ENCODE results near the gene PCAT6. TPM values are rescaled to one million over a fixed set of nuclear protein-coding genes. Genes with fewer than 3 reads are reported as not detected.

Gene PCAT6
- total RNA-seq, 2 experiments from 2014 or later = 0.91 to 1.3 TPM

DNA sequence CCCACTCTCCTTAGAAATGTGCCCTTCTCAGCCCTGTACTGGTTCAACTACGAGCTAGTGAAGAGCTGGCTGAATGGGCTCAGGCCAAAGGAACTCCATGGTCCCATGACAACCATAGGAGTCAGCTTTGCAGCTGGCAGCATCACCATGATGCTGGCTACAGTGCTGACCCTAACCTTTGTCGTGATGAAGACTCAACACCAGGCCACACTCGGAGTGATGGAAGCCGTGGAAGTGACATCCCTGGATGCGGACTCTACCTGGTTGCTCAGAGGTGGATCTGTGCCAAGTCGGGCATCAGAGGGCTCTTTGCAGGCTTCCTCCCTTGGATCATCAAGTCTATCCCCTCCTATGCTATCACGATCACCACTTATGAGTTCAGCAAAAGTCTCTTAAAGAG, 14.1 kb upstream of the PCAT6 start:
- H3K4me3 Mint-ChIP-seq = no peak overlapping the region
- TF ChIP-seq, protein P1, sequence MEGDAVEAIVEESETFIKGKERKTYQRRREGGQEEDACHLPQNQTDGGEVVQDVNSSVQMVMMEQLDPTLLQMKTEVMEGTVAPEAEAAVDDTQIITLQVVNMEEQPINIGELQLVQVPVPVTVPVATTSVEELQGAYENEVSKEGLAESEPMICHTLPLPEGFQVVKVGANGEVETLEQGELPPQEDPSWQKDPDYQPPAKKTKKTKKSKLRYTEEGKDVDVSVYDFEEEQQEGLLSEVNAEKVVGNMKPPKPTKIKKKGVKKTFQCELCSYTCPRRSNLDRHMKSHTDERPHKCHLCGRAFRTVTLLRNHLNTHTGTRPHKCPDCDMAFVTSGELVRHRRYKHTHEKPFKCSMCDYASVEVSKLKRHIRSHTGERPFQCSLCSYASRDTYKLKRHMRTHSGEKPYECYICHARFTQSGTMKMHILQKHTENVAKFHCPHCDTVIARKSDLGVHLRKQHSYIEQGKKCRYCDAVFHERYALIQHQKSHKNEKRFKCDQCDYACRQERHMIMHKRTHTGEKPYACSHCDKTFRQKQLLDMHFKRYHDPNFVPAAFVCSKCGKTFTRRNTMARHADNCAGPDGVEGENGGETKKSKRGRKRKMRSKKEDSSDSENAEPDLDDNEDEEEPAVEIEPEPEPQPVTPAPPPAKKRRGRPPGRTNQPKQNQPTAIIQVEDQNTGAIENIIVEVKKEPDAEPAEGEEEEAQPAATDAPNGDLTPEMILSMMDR (IDR thresholded peaks at IDR 0.05) = no peak
- H3K27me3 ChIP-seq (ENCODE audit: control insufficient read depth in 1 of 2, insufficient read depth in 2 of 2, low read length in 2 of 2) = no peaks in the 10 kb centered on the region
- H3K9me3 ChIP-seq (ENCODE audit: control insufficient read depth in 1 of 2, insufficient read depth in 1 of 2, low read length in 2 of 2) = no peaks in the 10 kb centered on the region
- ChIA-PET POLR2A (interaction anchor here (0.5 kb wide), 1 partner anchor 210 kb away, joined by 3 read pairs; the partner anchor contains the start of gene TMEM183A), CTCF (no interaction called here)
- intact Hi-C loops (cut with DNase I, micrococcal nuclease) = no loop called here
- H3K4me1 ChIP-seq (ENCODE audit: insufficient read depth, low read length) = peaks cover 18% of the 10 kb centered on the region
- no peaks in the 10 kb centered on the region for H3K36me3 ChIP-seq (ENCODE audit: insufficient read depth, low read length)
- peaks cover 49% of the 10 kb centered on the region for H3K4me1 Mint-ChIP-seq (ENCODE audit: low read depth)
- H3K27me3 Mint-ChIP-seq = no peaks in the 10 kb centered on the region
- DNase-seq (no peak), ATAC-seq (ENCODE audit: poor library complexity) (no peak)
- no peak overlapping the region for H3K27ac Mint-ChIP-seq
- no peak overlapping the region for H3K4me3 ChIP-seq (ENCODE audit: low read length)
- H3K9me3 Mint-ChIP-seq = no peaks in the 10 kb centered on the region
- H3K36me3 Mint-ChIP-seq (ENCODE audit: low read depth) = no peaks in the 10 kb centered on the region
- no peak overlapping the region for H3K27ac ChIP-seq (ENCODE audit: low read depth in 1 of 2, low read length in 2 of 2)

DNA sequence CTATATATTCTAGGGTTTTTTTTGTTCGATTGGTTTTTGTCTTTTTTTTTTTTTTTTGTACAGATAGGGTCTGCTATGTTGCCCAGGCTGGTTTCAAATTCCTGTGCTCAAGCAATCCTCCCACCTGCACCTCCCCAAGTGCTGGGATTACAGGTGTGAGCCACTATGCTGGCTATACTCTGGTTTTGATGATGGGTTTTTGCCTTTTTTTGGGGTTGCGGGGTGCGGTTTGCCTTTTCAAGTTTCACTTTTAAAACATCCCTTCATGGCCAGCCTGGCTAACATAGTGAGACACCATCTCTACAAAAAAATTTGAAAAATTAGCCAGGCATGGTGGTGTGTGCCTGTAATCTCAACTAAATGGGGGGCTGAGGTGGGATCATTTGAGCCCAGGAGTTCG, 12.5 kb upstream of the PCAT6 start:
- Histone ChIP-seq H3K4me1 (ENCODE audit: insufficient read depth, low read length) (peaks cover 18% of the 10 kb centered on the region), H3K27ac (ENCODE audit: low read depth in 1 of 2, low read length in 2 of 2) (no peak overlapping the region), H3K9me3 (ENCODE audit: control insufficient read depth in 1 of 2, insufficient read depth in 1 of 2, low read length in 2 of 2) (no peaks in the 10 kb centered on the region), H3K4me3 (ENCODE audit: low read length) (no peak overlapping the region), H3K27me3 (ENCODE audit: control insufficient read depth in 1 of 2, insufficient read depth in 2 of 2, low read length in 2 of 2) (no peaks in the 10 kb centered on the region), H3K36me3 (ENCODE audit: insufficient read depth, low read length) (no peaks in the 10 kb centered on the region)
- Mint-ChIP-seq H3K4me3 (no peak overlapping the region), H3K27ac (no peak overlapping the region), H3K4me1 (ENCODE audit: low read depth) (peaks cover 51% of the 10 kb centered on the region), H3K27me3 (no peaks in the 10 kb centered on the region), H3K9me3 (no peaks in the 10 kb centered on the region), H3K36me3 (ENCODE audit: low read depth) (no peaks in the 10 kb centered on the region)
- TF ChIP-seq, protein P1 (IDR thresholded peaks at IDR 0.05) = no peak
- DNase-seq (no peak), ATAC-seq (ENCODE audit: poor library complexity) (no peak)
- POLR2A ChIA-PET = interaction anchor here (0.7 to 1.3 kb wide), 3 partner anchors 10 to 22 kb away, joined by 3 read pairs; partner anchors contain the start of gene KDM5B
- intact Hi-C loops (cut with DNase I, micrococcal nuclease) = no loop called here
- CTCF ChIA-PET = interaction anchor here (0.7 kb wide), 1 partner anchor 28 kb away, joined by 3 read pairs; no protein-coding TSS in a partner anchor

DNA sequence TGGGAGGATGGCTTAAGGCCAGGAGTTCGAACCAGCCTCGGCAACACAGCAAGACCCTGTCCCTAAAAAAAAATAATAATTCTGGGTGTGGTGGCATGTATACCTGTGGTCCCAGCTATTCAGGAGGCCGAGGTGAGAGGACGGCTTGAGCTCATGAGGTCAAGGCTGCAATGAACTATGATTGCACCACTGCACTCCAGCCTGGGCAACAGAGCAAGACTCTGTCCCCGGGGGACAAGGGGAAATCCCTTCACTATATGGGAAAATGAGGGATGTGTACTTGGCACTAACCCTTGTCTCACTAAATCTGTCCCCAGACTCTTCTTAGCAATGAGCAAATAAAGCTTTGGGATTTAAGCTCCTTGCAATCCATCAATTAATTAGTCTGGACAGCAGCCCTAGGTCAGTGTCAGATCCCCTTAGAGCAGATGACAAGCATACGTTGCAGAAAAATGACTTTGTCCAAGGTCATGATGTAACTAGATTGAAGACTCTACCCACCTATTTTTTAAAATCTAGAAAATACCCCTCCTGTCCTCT, 11.9 kb upstream of the PCAT6 start:
- peaks cover 18% of the 10 kb centered on the region for H3K4me1 ChIP-seq (ENCODE audit: insufficient read depth, low read length)
- POLR2A ChIA-PET = interaction anchor here (1.2 to 1.3 kb wide), 2 partner anchors 9 to 11 kb away, joined by 3 read pairs; partner anchors contain the start of gene KDM5B
- H3K36me3 ChIP-seq (ENCODE audit: insufficient read depth, low read length) = no peaks in the 10 kb centered on the region
- Mint-ChIP-seq H3K36me3 (ENCODE audit: low read depth) (no peaks in the 10 kb centered on the region), H3K27ac (no peak overlapping the region), H3K4me3 (no peak overlapping the region), H3K4me1 (ENCODE audit: low read depth) (peaks cover 49% of the 10 kb centered on the region), H3K27me3 (no peaks in the 10 kb centered on the region), H3K9me3 (no peaks in the 10 kb centered on the region)
- no peak overlapping the region for H3K27ac ChIP-seq (ENCODE audit: low read depth in 1 of 2, low read length in 2 of 2)
- no peak overlapping the region for H3K4me3 ChIP-seq (ENCODE audit: low read length)
- H3K27me3 ChIP-seq (ENCODE audit: control insufficient read depth in 1 of 2, insufficient read depth in 2 of 2, low read length in 2 of 2) = no peaks in the 10 kb centered on the region
- TF ChIP-seq, protein P1 (IDR thresholded peaks at IDR 0.05) = no peak
- CTCF ChIA-PET = no interaction called here
- H3K9me3 ChIP-seq (ENCODE audit: control insufficient read depth in 1 of 2, insufficient read depth in 1 of 2, low read length in 2 of 2) = no peaks in the 10 kb centered on the region
- intact Hi-C loops (cut with DNase I, micrococcal nuclease) = no loop called here
- no peak for ATAC-seq (ENCODE audit: poor library complexity)
- no peak for DNase-seq
